Endometrium (tissue), 2 donors: ENCODE results near the gene ZKSCAN1.
"Not testable (repeated sequence)": the region's sequence is repeated elsewhere in the genome, so short reads cannot be mapped to it uniquely, and the experiment has no call there.

Experiments used
- FAIRE-seq: peaks from 2 replicates; lab custom pipeline; 2012; peaks lifted over from hg19 to GRCh38; lab: Jason Lieb, UNC
- donor health status: control.
- donor health status: control.

ZKSCAN1 gene

GRCh38 chr7:100003711-100004661 is 11.4 kb upstream of the ZKSCAN1 start:
- no peak for FAIRE-seq

GRCh38 chr7:100007887-100008286 is 7.5 kb upstream of the ZKSCAN1 start:
- FAIRE-seq, result no peak

GRCh38 chr7:100008525-100008924 is 6.9 kb upstream of the ZKSCAN1 start:
- no peak for FAIRE-seq

GRCh38 chr7:100009952-100010351 is 5.4 kb upstream of the ZKSCAN1 start:
- not testable (repeated sequence) for FAIRE-seq

- FAIRE-seq, result no peak
Observed at GRCh38 chr7:100010901-100011300, 4.5 kb upstream of the ZKSCAN1 start.

GRCh38 chr7:100011516-100011915 is 3.9 kb upstream of the ZKSCAN1 start:
- no peak for FAIRE-seq

- not testable (repeated sequence) for FAIRE-seq
Observed at GRCh38 chr7:100012385-100013327, 2.7 kb upstream of the ZKSCAN1 start.

- FAIRE-seq, result no peak
Observed at GRCh38 chr7:100013328-100013676, 2.1 kb upstream of the ZKSCAN1 start.

GRCh38 chr7:100016215-100016901 is 962 bp downstream of the ZKSCAN1 start:
- no peak for FAIRE-seq

- no peak for FAIRE-seq
Observed at GRCh38 chr7:100017300-100017699, 1.9 kb downstream of the ZKSCAN1 start.

- FAIRE-seq, result no peak
Observed at GRCh38 chr7:100017875-100018274, 2.5 kb downstream of the ZKSCAN1 start.

GRCh38 chr7:100019908-100020307 is 4.5 kb downstream of the ZKSCAN1 start:
- FAIRE-seq, result no peak

- FAIRE-seq, result no peak
Observed at GRCh38 chr7:100021297-100021696, 5.9 kb downstream of the ZKSCAN1 start.

GRCh38 chr7:100022621-100023020 is 7.2 kb downstream of the ZKSCAN1 start:
- no peak for FAIRE-seq

- no peak for FAIRE-seq
Observed at GRCh38 chr7:100023526-100023925, 8.1 kb downstream of the ZKSCAN1 start.

GRCh38 chr7:100024020-100024619 is 8.7 kb downstream of the ZKSCAN1 start:
- FAIRE-seq, result no peak

GRCh38 chr7:100027197-100027596 is 11.8 kb downstream of the ZKSCAN1 start:
- FAIRE-seq, result no peak

- no peak for FAIRE-seq
Observed at GRCh38 chr7:100029596-100029995, 14.2 kb downstream of the ZKSCAN1 start.

GRCh38 chr7:100033526-100033925 is 18.1 kb downstream of the ZKSCAN1 start:
- no peak for FAIRE-seq

GRCh38 chr7:100034871-100035510 is 19.6 kb downstream of the ZKSCAN1 start:
- no peak for FAIRE-seq

GRCh38 chr7:100035876-100036275 is 20.5 kb downstream of the ZKSCAN1 start:
- FAIRE-seq, result no peak
